MM.1S (cell line): ENCODE measurements around the gene MICAL2.

Experiments
- DNase-seq: peaks from one replicate; pipeline ENCODE4 v3.0.0-alpha.2; 2015
- H2AFZ ChIP-seq: fragments of 300-600 bp; sonication (generic); 2 replicates; pipeline ENCODE4 v1.6.0; 2016; ENCODE audit warnings: antibody characterized with exemption, low read length
- H3F3A ChIP-seq: fragments of 300-600 bp; sonication (generic); 2 replicates; pipeline ENCODE4 v1.6.1; 2016; ENCODE audit warnings: mild to moderate bottlenecking, antibody characterized with exemption, low read length, moderate library complexity, mixed read lengths; ENCODE audit not compliant: insufficient read depth
- H3K27ac ChIP-seq: fragments of 300-600 bp; sonication (generic); 2 replicates; pipeline ENCODE4 v1.5.1; 2016; ENCODE audit warnings: mild to moderate bottlenecking, low read length
- H3K27me3 ChIP-seq: fragments of 300-600 bp; sonication (generic); replicated peaks from 2 replicates; pipeline ENCODE4 v1.6.0; 2016; ENCODE audit warnings: low read length; ENCODE audit not compliant: insufficient read depth
- H3K36me3 ChIP-seq: fragments of 300-600 bp; sonication (generic); replicated peaks from 2 replicates; pipeline ENCODE4 v1.6.1; 2016; ENCODE audit warnings: mild to moderate bottlenecking, low read length, mixed read lengths; ENCODE audit not compliant: insufficient read depth
- H3K4me1 ChIP-seq: fragments of 300-600 bp; sonication (generic); 2 replicates; pipeline ENCODE4 v1.6.1; 2016; ENCODE audit warnings: low read length, mixed read lengths
- H3K4me2 ChIP-seq: fragments of 300-600 bp; sonication (generic); 2 replicates; pipeline ENCODE4 v1.6.0; 2016; ENCODE audit warnings: low read depth, low read length
- H3K4me3 ChIP-seq: fragments of 300-600 bp; sonication (generic); 2 replicates; pipeline ENCODE4 v1.5.1; 2016; ENCODE audit warnings: low read length, mixed read lengths
- H3K79me2 ChIP-seq: fragments of 300-600 bp; sonication (generic); 2 replicates; pipeline ENCODE4 v1.6.1; 2016; ENCODE audit warnings: mixed run types, low read length, mixed read lengths
- H3K9ac ChIP-seq: fragments of 300-600 bp; sonication (generic); 2 replicates; pipeline ENCODE4 v1.6.1; 2016; ENCODE audit warnings: low read length, mixed read lengths
- H3K9me2 ChIP-seq: fragments of 300-600 bp; sonication (generic); replicated peaks from 2 replicates; pipeline ENCODE4 v1.6.1; 2016; ENCODE audit warnings: mild to moderate bottlenecking, low read length, mixed read lengths; ENCODE audit not compliant: insufficient read depth
- H3K9me3 ChIP-seq: fragments of 300-600 bp; sonication (generic); replicated peaks from 2 replicates; pipeline ENCODE4 v1.6.1; 2016; ENCODE audit warnings: mild to moderate bottlenecking, low read length, mixed read lengths; ENCODE audit not compliant: insufficient read depth
- H4K20me1 ChIP-seq: fragments of 300-600 bp; sonication (generic); 2 replicates; pipeline ENCODE4 v1.6.1; 2016; ENCODE audit warnings: mild to moderate bottlenecking, low read length, moderate library complexity, mixed read lengths; ENCODE audit not compliant: insufficient read depth
- CTCF ChIP-seq: fragments of 300-600 bp; sonication (generic); IDR thresholded peaks from 2 replicates; pipeline ENCODE4 v1.5.1; 2016; ENCODE audit warnings: antibody characterized with exemption, low read length, mixed read lengths
- EZH2 ChIP-seq: fragments of 300-600 bp; sonication (generic); optimal IDR thresholded peaks from 2 replicates; pipeline ENCODE3; 2017; ENCODE audit warnings: low read depth, mild to moderate bottlenecking, antibody characterized with exemption, low read length, mixed read lengths
- EZH2phosphoT487 ChIP-seq: fragments of 300-600 bp; sonication (generic); IDR thresholded peaks from 2 replicates; pipeline ENCODE4 v1.6.1; 2018; ENCODE audit warnings: antibody characterized with exemption, low read length

The MICAL2 gene

GRCh38 chr11:12213883-12214282 is 103.5 kb downstream of the MICAL2 start:
- H3K27ac ChIP-seq: no peak overlapping the region
- no peaks in the 10 kb centered on the region for H4K20me1 ChIP-seq
- no peaks in the 10 kb centered on the region for H3K27me3 ChIP-seq
- H3K36me3 ChIP-seq: no peaks in the 10 kb centered on the region
- no peaks in the 10 kb centered on the region for H3F3A ChIP-seq
- H3K4me3 ChIP-seq: no peak overlapping the region
- H3K79me2 ChIP-seq: no peaks in the 10 kb centered on the region
- H3K4me1 ChIP-seq: peaks cover 21% of the 10 kb centered on the region
- DNase-seq: no peak
- no peak overlapping the region for H2AFZ ChIP-seq
- no peaks in the 10 kb centered on the region for H3K9me3 ChIP-seq
- TF ChIP-seq CTCF: no peak
- no peak for TF ChIP-seq EZH2phosphoT487
- no peak for TF ChIP-seq EZH2
- H3K9me2 ChIP-seq: no peaks in the 10 kb centered on the region
- no peak overlapping the region for H3K9ac ChIP-seq
- no peak overlapping the region for H3K4me2 ChIP-seq

GRCh38 chr11:12214751-12215150 is 104.4 kb downstream of the MICAL2 start:
- no peaks in the 10 kb centered on the region for H3K27me3 ChIP-seq
- H3F3A ChIP-seq: no peaks in the 10 kb centered on the region
- H3K4me2 ChIP-seq: no peak overlapping the region
- no peaks in the 10 kb centered on the region for H3K9me2 ChIP-seq
- H4K20me1 ChIP-seq: no peaks in the 10 kb centered on the region
- peaks cover 21% of the 10 kb centered on the region for H3K4me1 ChIP-seq
- no peak overlapping the region for H3K9ac ChIP-seq
- H3K4me3 ChIP-seq: no peak overlapping the region
- no peak overlapping the region for H2AFZ ChIP-seq
- H3K27ac ChIP-seq: no peak overlapping the region
- no peaks in the 10 kb centered on the region for H3K9me3 ChIP-seq
- DNase-seq: no peak
- H3K36me3 ChIP-seq: no peaks in the 10 kb centered on the region
- TF ChIP-seq EZH2 (no peak), EZH2phosphoT487 (no peak), CTCF (no peak)
- H3K79me2 ChIP-seq: no peaks in the 10 kb centered on the region

GRCh38 chr11:12215181-12215593 is 104.8 kb downstream of the MICAL2 start:
- Histone ChIP-seq H3K79me2 (no peaks in the 10 kb centered on the region), H3K4me1 (peaks cover 21% of the 10 kb centered on the region), H3K4me3 (no peak overlapping the region), H3K27ac (no peak overlapping the region), H3K27me3 (no peaks in the 10 kb centered on the region), H3K4me2 (no peak overlapping the region), H3K9me2 (no peaks in the 10 kb centered on the region), H3F3A (no peaks in the 10 kb centered on the region), H4K20me1 (no peaks in the 10 kb centered on the region), H2AFZ (no peak overlapping the region), H3K9ac (no peak overlapping the region), H3K9me3 (no peaks in the 10 kb centered on the region), H3K36me3 (no peaks in the 10 kb centered on the region)
- no peak for DNase-seq
- TF ChIP-seq CTCF (no peak), EZH2 (no peak), EZH2phosphoT487 (no peak)
